ENCODE results near the gene ELAVL4.

ELAVL4 gene

GRCh38 chr1:50156241-50157010 lies 47.7 kb downstream of the ELAVL4 start:
- H3K9me3 ChIP-seq (ENCODE audit: insufficient read depth, low read length, severe bottlenecking) = no peaks in the 10 kb centered on the region
- no peak for DNase-seq
- H3K9ac ChIP-seq (ENCODE audit: low read depth, low read length) = no peak overlapping the region
- no peak overlapping the region for H3K27ac ChIP-seq (ENCODE audit: low read length)
- H3K79me2 ChIP-seq (ENCODE audit: insufficient read depth, low read length) = no peaks in the 10 kb centered on the region
- no peaks in the 10 kb centered on the region for H3K36me3 ChIP-seq (ENCODE audit: insufficient read depth, low read length)
- TF ChIP-seq EZH2 (IDR thresholded peaks at IDR 0.05; ENCODE audit: borderline replicate concordance, low read depth, low read length, severe bottlenecking) (no peak), CTCF (IDR thresholded peaks at IDR 0.05; ENCODE audit: borderline replicate concordance, extremely low read depth, low read length, poor library complexity, severe bottlenecking) (no peak)
- no peaks in the 10 kb centered on the region for H4K20me1 ChIP-seq (ENCODE audit: insufficient read depth, low read length)
- H2AFZ ChIP-seq (ENCODE audit: low read depth, low read length) = no peak overlapping the region
- no peaks in the 10 kb centered on the region for H3K4me1 ChIP-seq (ENCODE audit: insufficient read depth, low read length)
- H3K4me3 ChIP-seq (ENCODE audit: low read depth in 1 of 2, low read length in 2 of 2) = no peak overlapping the region
- no peak overlapping the region for H3K4me2 ChIP-seq (ENCODE audit: insufficient read depth, low read length)
- ATAC-seq (ENCODE audit: insufficient read depth, low read depth) = no peak
- H3K27me3 ChIP-seq (ENCODE audit: insufficient read depth, low read length, poor library complexity) = peaks cover 10% of the 10 kb centered on the region

- no peaks in the 10 kb centered on the region for H4K20me1 ChIP-seq (ENCODE audit: insufficient read depth, low read length)
- no peaks in the 10 kb centered on the region for H3K79me2 ChIP-seq (ENCODE audit: insufficient read depth, low read length)
- ATAC-seq (ENCODE audit: insufficient read depth, low read depth) (no peak), DNase-seq (no peak)
- H3K4me2 ChIP-seq (ENCODE audit: insufficient read depth, low read length) = no peak overlapping the region
- no peak overlapping the region for H3K4me3 ChIP-seq (ENCODE audit: low read depth in 1 of 2, low read length in 2 of 2)
- no peaks in the 10 kb centered on the region for H3K4me1 ChIP-seq (ENCODE audit: insufficient read depth, low read length)
- H2AFZ ChIP-seq (ENCODE audit: low read depth, low read length) = no peak overlapping the region
- TF ChIP-seq CTCF (IDR thresholded peaks at IDR 0.05; ENCODE audit: borderline replicate concordance, extremely low read depth, low read length, poor library complexity, severe bottlenecking) (no peak), EZH2 (IDR thresholded peaks at IDR 0.05; ENCODE audit: borderline replicate concordance, low read depth, low read length, severe bottlenecking) (no peak)
- H3K9ac ChIP-seq (ENCODE audit: low read depth, low read length) = no peak overlapping the region
- no peak overlapping the region for H3K27ac ChIP-seq (ENCODE audit: low read length)
- H3K27me3 ChIP-seq (ENCODE audit: insufficient read depth, low read length, poor library complexity) = peaks cover 3% of the 10 kb centered on the region
- no peaks in the 10 kb centered on the region for H3K9me3 ChIP-seq (ENCODE audit: insufficient read depth, low read length, severe bottlenecking)
- no peaks in the 10 kb centered on the region for H3K36me3 ChIP-seq (ENCODE audit: insufficient read depth, low read length)
These were observed 48.7 kb downstream of the ELAVL4 start for GRCh38 chr1:50157306-50157941.

- H4K20me1 ChIP-seq (ENCODE audit: insufficient read depth, low read length) = no peaks in the 10 kb centered on the region
- H3K4me3 ChIP-seq (ENCODE audit: low read depth in 1 of 2, low read length in 2 of 2) = no peak overlapping the region
- ATAC-seq (ENCODE audit: insufficient read depth, low read depth) = no peak
- no peaks in the 10 kb centered on the region for H3K36me3 ChIP-seq (ENCODE audit: insufficient read depth, low read length)
- H3K27me3 ChIP-seq (ENCODE audit: insufficient read depth, low read length, poor library complexity) = peaks cover 3% of the 10 kb centered on the region
- no peaks in the 10 kb centered on the region for H3K79me2 ChIP-seq (ENCODE audit: insufficient read depth, low read length)
- H3K27ac ChIP-seq (ENCODE audit: low read length) = no peak overlapping the region
- no peaks in the 10 kb centered on the region for H3K9me3 ChIP-seq (ENCODE audit: insufficient read depth, low read length, severe bottlenecking)
- TF ChIP-seq CTCF (IDR thresholded peaks at IDR 0.05; ENCODE audit: borderline replicate concordance, extremely low read depth, low read length, poor library complexity, severe bottlenecking) (no peak), EZH2 (IDR thresholded peaks at IDR 0.05; ENCODE audit: borderline replicate concordance, low read depth, low read length, severe bottlenecking) (no peak)
- H2AFZ ChIP-seq (ENCODE audit: low read depth, low read length) = no peak overlapping the region
- DNase-seq = no peak
- H3K4me2 ChIP-seq (ENCODE audit: insufficient read depth, low read length) = no peak overlapping the region
- no peaks in the 10 kb centered on the region for H3K4me1 ChIP-seq (ENCODE audit: insufficient read depth, low read length)
- H3K9ac ChIP-seq (ENCODE audit: low read depth, low read length) = no peak overlapping the region
These were observed 49.7 kb downstream of the ELAVL4 start for GRCh38 chr1:50158421-50158820.
